ENCODE results near the gene IGF1. TPM values are rescaled to one million over a fixed set of nuclear protein-coding genes. Genes with fewer than 3 reads are reported as not detected.

The IGF1 gene
- total RNA-seq, result 0.69 and 2.9 TPM in 2 replicates

GRCh38 chr12:102480406-102480805 lies at the start of gene IGF1:
IGF1 (minus strand) TSS chr12:102480563; CDS start chr12:102480381, 182 bp downstream.

